Pancreas (tissue), 10 donors: ENCODE measurements around the gene GAB2. TPM values are rescaled to one million over a fixed set of nuclear protein-coding genes. Genes with fewer than 3 reads are reported as not detected.
"Not testable (repeated sequence)": the region's sequence is repeated elsewhere in the genome, so short reads cannot be mapped to it uniquely, and the experiment has no call there.

Source experiments
- ATAC-seq, 4 donors: fragments of 200-7000 bp; cut with Tn5 transposase; one replicate each; pipeline versions ENCODE4 v1.8.0 to v1.9.1; 2020; ENCODE audit warnings: mild to moderate bottlenecking in 4 of 4, moderate library complexity in 4 of 4
- DNase-seq, 6 donors: peaks; one replicate each; pipeline ENCODE4 v3.0.0-alpha.2; 2020
- FAIRE-seq: peaks from 2 replicates; lab custom pipeline; 2012; peaks lifted over from hg19 to GRCh38; lab: Jason Lieb, UNC
- H3K27ac ChIP-seq, 4 donors: fragments of 200-600 bp; sonication (generic); 1 replicate in 3 of 4; 2 replicates in 1 of 4; pipeline versions ENCODE4 v1.5.0 to v1.8.0; 2020
- H3K27me3 ChIP-seq, 4 donors: fragments of 200-600 bp; one replicate each; pipeline ENCODE4 v1.8.0; 2021
- H3K36me3 ChIP-seq, 3 donors: fragments of 200-600 bp; sonication (generic) in 1 of 3; one replicate each; pipeline versions ENCODE4 v1.5.0 to v1.8.0; 2020 to 2021
- H3K4me1 ChIP-seq, 3 donors: fragments of 200-600 bp; one replicate each; pipeline ENCODE4 v1.8.0; 2021
- H3K4me3 ChIP-seq, 4 donors: fragments of 200-600 bp; sonication (generic) in 2 of 4; one replicate each; pipeline versions ENCODE4 v1.5.0 to v1.8.0; 2020 to 2021
- H3K9me3 ChIP-seq, 4 donors: fragments of 200-600 bp; one replicate each; pipeline ENCODE4 v1.8.0; 2021
- WGBS, 2 donors: extraction: QIAGEN DNeasy Blood & Tissue Kit; methylation state at CpG; one replicate each; pipeline ENCODE4 v1.1.7; 2013; 5-methylcytosine and 5-hydroxymethylcytosine counted together
- intact Hi-C, 3 donors: fragments of 100-400 bp; cut with DNase I; formaldehyde crosslinking; loops; one replicate each; pipeline versions ENCODE4 v1.11.1 to v1.14.2; 2022
- polyA plus RNA-seq, 2 donors: library from polyadenylated mRNA; stranded (reverse); fragments of 200-250 nt; gene quantifications; one replicate each; pipeline ENCODE4 v1.2.3, GENCODE V29; 2013
- total RNA-seq, 6 donors: library from RNA; stranded (reverse); fragmentation: NEBNext Ultra II Directional in 4 of 6; extraction: Animal tissue kit (Norgen Biotek cat#: 25700) in 4 of 6; gene quantifications; one replicate each; pipeline versions ENCODE4 v1.2.1 to v1.2.4, GENCODE V29; 2021 to 2023
- TF ChIP-seq, protein P1 (sequence below), 4 donors: fragments of 200-600 bp; sonication (generic) in 3 of 4; IDR thresholded peaks; one replicate each; pipeline versions ENCODE4 v1.5.0 to v1.8.0; 2021; ENCODE audit warnings: antibody characterized with exemption in 4 of 4
- donor health status: healthy with polysubstance abuse.
- donor health status: DM: no; HTN: no; CAD: no; lungs with moderate emphysema.
- donor health status: DM: no; HTN: no; CAD: no.
- donor health status: control.
- donor health status: control.
- donor health status: Bipolar disorder and iron deficiency.
- donor health status: DM: yes; HTN: yes; CAD: no.
- donor health status: DM: no; HTN: no; CAD: no.
- donor health status: DM: no; HTN: no; CAD: no.
- donor health status: DM: yes; HTN: yes; CAD: no.

The GAB2 gene
- total and polyA plus RNA-seq, 8 donors: 3.1 to 17.8 (median 9.4) TPM

DNA sequence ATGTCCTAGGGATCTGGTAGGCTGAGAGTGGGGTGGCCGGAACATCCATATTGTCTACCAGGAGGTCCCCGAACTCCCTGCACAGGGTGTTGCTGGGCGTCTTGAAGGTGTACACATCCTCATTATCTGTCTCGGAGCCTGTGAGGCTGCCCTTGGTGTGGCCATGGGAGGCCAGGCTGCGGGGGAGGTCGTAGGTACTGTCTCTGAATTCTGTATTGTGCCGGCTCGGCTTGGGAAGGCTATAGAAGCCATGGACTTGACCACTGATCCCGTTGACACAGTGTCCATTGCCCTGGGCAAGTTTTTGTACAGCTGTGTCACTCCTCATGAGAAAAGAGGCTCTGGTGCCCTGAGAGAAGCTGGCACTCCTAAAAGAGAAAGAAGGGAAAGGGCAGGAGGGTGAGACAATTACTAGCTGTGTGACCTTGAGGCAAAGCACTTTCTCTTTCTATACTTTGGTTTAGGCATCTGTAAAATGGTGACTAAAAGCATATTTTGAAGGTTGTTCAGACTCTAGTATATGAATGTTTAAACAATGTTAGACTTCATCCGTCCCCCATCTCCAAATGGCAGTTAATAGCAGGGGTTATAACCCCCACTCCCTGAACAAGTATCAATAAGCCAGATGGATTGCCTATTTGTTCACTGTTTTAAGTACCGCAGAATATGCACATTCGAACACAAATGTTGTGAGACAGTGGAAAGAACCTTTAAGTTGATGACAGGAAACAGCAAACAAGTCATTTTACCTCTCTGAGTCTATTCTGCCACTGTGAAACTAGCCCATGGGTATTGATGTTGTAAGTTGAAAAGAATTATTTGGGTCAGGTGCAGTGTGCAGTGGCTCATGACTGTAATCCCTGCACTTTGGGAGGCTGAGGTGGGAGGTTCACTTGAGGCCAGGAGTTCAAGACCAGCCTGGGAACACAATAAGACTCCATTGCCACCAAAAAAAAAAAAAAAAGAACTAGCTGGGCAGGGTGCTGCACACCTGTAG lies 190.6 kb downstream of the GAB2 start:
- 87 to 91% methylated on average over 12 of the region's 12 CpGs for WGBS, 2 donors
- DNase-seq (no peak), ATAC-seq (no peak), FAIRE-seq (no peak)
- Histone ChIP-seq H3K9me3 (no peaks in the 10 kb centered on the region), H3K4me3 (no peak overlapping the region), H3K36me3 (no peaks in the 10 kb centered on the region), H3K27ac (no peak overlapping the region), H3K4me1 (no peaks in the 10 kb centered on the region), H3K27me3 (no peaks in the 10 kb centered on the region)
- intact Hi-C loops: loop anchor here in 2 of 3 donors (5.0 to 10.0 kb wide), 3 partner anchors 198 to 335 kb away; no protein-coding TSS in a partner anchor
- TF ChIP-seq, protein P1, sequence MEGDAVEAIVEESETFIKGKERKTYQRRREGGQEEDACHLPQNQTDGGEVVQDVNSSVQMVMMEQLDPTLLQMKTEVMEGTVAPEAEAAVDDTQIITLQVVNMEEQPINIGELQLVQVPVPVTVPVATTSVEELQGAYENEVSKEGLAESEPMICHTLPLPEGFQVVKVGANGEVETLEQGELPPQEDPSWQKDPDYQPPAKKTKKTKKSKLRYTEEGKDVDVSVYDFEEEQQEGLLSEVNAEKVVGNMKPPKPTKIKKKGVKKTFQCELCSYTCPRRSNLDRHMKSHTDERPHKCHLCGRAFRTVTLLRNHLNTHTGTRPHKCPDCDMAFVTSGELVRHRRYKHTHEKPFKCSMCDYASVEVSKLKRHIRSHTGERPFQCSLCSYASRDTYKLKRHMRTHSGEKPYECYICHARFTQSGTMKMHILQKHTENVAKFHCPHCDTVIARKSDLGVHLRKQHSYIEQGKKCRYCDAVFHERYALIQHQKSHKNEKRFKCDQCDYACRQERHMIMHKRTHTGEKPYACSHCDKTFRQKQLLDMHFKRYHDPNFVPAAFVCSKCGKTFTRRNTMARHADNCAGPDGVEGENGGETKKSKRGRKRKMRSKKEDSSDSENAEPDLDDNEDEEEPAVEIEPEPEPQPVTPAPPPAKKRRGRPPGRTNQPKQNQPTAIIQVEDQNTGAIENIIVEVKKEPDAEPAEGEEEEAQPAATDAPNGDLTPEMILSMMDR (IDR thresholded peaks at IDR 0.05): no peak

DNA sequence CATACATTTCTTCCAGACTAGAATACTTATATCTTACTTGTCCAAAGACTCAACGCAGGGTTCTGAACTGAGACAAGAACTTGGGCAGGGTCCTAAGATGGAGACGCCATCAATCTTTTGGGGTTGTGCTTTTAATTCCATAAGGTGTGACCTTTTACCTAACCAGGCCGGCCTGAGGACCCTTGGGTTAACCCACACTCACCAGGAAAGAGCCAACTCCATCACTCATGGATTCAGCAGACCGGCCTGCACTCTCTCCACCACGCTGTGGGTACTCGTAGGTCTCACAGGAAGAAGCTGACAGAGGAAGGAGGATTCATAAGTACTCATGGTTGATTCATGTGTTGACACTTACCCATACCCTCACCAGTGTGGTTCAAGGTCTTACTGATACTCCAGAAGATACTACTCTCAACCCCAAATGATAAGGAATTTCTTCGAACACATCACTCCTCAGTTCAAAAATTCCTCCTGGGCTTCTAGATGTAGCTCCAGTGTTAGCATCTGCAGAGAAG lies 192.7 kb downstream of the GAB2 start:
- H3K36me3 ChIP-seq: peaks cover 0 to 8% (median 0%) of the 10 kb centered on the region in 3 donors
- ATAC-seq: no peak
- H3K4me3 ChIP-seq: no peak overlapping the region
- no peaks in the 10 kb centered on the region for H3K9me3 ChIP-seq
- H3K27ac ChIP-seq: no peak overlapping the region
- no peak for FAIRE-seq
- H3K4me1 ChIP-seq: no peaks in the 10 kb centered on the region
- TF ChIP-seq, protein P1 (IDR thresholded peaks at IDR 0.05): no peak
- 89 to 90% methylated on average over 7 of the region's 7 CpGs for WGBS, 2 donors
- intact Hi-C loops: loop anchor here in 2 of 3 donors (5.0 to 10.0 kb wide), 3 partner anchors 200 to 337 kb away; no protein-coding TSS in a partner anchor
- no peak for DNase-seq
- H3K27me3 ChIP-seq: no peaks in the 10 kb centered on the region

DNA sequence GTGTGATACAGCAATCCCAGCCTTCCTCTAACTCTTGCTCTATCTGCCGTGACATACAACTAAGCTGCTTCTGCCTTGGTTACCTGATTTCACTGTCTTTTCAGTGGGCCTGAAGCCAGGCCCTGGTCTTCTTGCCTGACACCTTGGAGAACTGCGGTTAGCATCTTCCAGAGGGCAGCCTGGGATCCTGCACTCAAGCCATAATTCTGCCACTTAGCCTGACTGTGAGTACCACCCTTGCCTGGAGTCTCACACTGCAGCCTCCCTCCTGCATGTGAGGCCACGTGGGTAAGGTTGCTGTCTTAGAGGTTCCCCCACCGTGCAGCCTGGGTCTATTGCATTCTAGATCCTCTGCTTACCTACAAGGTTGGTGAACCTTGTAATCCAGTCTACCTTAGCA lies 193.1 kb downstream of the GAB2 start:
- TF ChIP-seq, protein P1 (IDR thresholded peaks at IDR 0.05): no peak
- no peaks in the 10 kb centered on the region for H3K27me3 ChIP-seq
- H3K4me1 ChIP-seq: no peaks in the 10 kb centered on the region
- ATAC-seq (no peak), DNase-seq (no peak), FAIRE-seq (no peak)
- H3K36me3 ChIP-seq: peaks cover 0 to 11% (median 0%) of the 10 kb centered on the region in 3 donors
- intact Hi-C loops: loop anchor here in 1 of 3 donors (10.0 kb wide), 1 partner anchor 200 kb away; no protein-coding TSS in a partner anchor
- no peak overlapping the region for H3K27ac ChIP-seq
- 82 to 92% methylated on average over 4 of the region's 4 CpGs for WGBS, 2 donors
- no peaks in the 10 kb centered on the region for H3K9me3 ChIP-seq
- no peak overlapping the region for H3K4me3 ChIP-seq

DNA sequence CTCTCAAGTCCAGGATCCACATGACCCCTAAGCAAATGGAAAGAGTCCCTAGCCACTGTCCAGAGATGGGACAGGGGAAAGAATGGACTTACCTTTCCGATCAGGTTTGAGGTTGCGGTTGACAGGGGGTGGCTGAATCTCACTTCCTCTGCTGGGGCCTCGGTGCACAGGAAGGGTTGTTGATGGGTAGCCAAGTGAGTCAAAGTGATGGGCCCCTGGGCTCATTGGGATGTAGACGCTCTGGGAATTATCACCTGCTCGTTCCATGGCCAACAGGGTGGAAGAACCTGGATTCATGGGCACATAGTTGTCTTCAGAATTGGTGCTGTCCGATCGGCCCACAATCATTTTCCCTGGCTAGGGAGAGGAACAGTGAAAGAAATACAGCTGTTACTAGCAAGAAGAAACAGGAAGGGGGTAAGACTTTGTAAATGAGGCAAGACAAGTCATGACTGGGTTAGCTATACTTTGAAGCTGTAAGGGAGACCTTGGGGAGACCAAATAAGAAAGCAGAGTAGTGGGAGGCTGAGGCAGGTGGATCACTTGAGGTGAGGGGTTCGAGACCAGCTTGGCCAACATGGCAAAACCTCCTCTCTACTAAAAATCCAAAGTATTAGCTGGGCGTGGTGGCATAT lies 194.2 kb downstream of the GAB2 start:
- no peak for ATAC-seq

DNA sequence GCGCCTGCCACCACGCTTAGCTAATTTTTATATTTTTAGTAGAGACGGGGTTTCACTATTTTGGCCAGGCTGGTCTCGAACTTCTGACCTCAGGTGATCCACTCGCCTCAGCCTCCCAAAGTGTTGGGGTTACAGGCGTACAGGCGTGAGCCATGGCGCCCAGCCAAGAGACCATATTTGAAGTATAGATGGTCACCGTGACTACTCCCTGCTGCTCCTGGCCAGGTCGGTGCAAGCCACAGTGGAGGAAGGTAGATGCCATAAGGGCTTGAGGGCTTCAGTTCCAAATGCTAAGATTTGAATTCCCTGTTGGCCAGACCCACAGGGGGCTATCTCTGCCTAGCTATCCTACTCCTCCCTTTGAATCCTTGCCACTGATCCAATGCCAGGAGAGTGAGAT lies 194.9 kb downstream of the GAB2 start:
- not testable (repeated sequence) for FAIRE-seq, H3K27ac ChIP-seq, H3K9me3 ChIP-seq, H3K4me3 ChIP-seq, H3K4me1 ChIP-seq, H3K27me3 ChIP-seq, ATAC-seq, DNase-seq
- 79 to 80% methylated on average over 10 of the region's 10 CpGs for WGBS, 2 donors
- H3K36me3 ChIP-seq: peaks cover 0 to 14% (median 0%) of the 10 kb centered on the region in 3 donors
- intact Hi-C loops: loop anchor here in 1 of 3 donors (10.0 kb wide), 1 partner anchor 202 kb away; no protein-coding TSS in a partner anchor

More for the DNA sequence above, 194.2 kb downstream of the GAB2 start:
- intact Hi-C loops: loop anchor here in 1 of 3 donors (10.0 kb wide), 1 partner anchor 201 kb away; no protein-coding TSS in a partner anchor
- FAIRE-seq: no peak
- Histone ChIP-seq H3K9me3 (no peaks in the 10 kb centered on the region), H3K36me3 (peaks cover 0 to 14% (median 0%) of the 10 kb centered on the region in 3 donors), H3K4me3 (no peak overlapping the region), H3K27ac (no peak overlapping the region), H3K4me1 (no peaks in the 10 kb centered on the region), H3K27me3 (no peaks in the 10 kb centered on the region)
- DNase-seq: no peak
- 88 to 93% methylated on average over 9 of the region's 9 CpGs for WGBS, 2 donors
- TF ChIP-seq, protein P1 (IDR thresholded peaks at IDR 0.05): no peak
